HG03097 (cell line): Measurements from ENCODE around the gene MYO19.
A peak's percentile ranks its signal among the peaks of the same experiment; 100 is the strongest.
"Not testable (repeated sequence)": the region's sequence is repeated elsewhere in the genome, so short reads cannot be mapped to it uniquely, and the experiment has no call there.

Source experiments
- ATAC-seq: cut with Tn5 transposase; IDR thresholded peaks from one replicate; pipeline ENCODE4 v1.9.1; 2021; ENCODE audit not compliant: unreplicated experiment, low FRiP score

Gene MYO19

DNA sequence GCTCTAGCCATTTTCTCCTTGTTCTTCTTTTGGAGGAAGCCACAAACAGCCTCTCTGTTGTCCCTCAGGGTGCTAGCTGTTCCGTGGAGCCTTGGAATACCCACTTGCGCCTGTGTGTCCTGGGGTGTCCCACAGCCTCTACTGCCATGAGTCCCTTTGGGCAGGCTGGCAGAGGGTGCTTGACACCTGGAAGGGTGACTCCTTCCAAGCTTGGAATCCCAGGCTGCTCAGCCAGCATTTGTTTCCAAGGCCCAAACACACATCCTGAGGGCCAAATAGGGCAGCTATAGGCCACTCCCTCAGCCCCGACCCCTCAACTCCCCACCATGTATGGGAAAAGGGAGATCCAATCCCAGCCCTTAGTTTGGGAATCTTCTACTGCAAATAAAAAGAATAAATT, 33.3 kb downstream of the MYO19 start:
- ATAC-seq = no peak

DNA sequence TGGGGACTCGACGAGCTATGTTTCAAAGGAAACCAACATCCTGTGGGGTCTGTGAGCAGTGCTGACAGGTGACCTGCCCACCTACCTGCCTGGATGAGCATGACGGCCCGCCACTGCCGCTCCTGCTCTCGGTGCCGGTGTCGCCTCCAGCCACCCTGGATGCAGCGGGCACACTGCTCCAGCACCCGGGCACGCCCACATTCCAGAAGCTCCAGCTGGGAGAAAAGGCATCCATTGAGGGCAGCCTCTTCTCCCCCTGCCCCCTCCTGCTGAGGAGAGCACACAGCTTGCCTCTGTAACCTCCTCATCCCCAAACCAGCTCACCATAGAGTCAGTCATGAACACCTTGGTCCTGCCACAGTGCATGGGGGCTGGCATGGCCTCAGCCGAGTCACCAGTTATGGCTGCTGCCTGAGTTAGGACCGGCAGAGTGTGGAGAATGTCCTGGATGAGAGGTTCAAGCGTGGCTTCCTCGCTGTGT, 33.9 kb downstream of the MYO19 start:
- no peak for ATAC-seq

DNA sequence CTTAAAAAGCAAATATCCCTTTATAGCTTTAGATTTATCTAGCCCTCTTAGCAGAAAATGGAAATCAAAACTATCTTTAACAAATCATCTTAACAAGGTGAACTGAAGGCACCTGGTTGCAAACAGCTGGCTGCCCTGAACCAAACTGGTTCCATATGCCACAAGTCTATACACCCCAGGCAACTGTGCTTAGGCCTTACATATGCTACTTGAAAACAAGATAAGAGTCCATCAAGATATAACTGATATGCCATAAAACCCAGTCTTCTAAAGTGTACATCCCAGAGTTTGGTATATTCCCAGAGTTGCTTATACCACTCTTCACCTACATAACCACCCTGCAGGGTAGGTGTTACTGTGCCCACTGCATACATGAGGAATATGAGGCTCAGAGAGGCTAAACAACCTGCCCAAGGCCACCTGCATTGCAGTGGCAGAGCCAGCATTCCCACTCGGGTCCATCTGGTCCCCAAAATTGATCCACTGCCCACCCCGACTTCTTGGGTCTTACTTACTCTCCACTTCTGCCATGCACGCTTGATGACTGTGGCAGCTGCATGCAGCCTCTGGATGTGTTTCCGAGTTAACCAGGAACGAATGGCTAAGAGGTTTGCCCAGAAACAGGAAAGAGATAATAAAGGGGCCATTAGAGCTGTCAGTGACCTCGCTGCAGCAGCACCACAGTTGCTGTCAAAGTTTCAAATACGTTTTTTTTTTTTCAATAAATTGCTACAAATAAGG, 35.9 kb downstream of the MYO19 start:
- ATAC-seq = no peak

DNA sequence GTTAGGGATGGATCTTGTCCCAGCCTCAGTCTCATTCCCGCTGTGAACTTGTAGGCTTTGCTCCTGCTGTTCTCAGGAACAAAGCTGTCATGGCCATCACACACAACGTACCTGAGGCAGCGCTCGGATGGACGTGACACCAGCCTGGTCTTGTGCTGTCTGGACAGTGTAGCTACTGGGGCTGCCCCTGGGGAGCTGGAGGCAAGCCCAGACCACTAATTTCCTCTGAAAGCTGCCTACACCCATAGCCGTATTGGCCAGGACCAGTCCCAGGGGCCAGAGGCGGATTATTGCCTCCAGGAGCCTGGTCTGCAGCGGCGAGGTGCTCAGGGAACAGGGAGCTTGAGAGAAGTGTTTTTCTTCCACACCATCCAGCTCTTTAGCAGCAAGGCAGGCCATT, 36.5 kb downstream of the MYO19 start:
- ATAC-seq = no peak

DNA sequence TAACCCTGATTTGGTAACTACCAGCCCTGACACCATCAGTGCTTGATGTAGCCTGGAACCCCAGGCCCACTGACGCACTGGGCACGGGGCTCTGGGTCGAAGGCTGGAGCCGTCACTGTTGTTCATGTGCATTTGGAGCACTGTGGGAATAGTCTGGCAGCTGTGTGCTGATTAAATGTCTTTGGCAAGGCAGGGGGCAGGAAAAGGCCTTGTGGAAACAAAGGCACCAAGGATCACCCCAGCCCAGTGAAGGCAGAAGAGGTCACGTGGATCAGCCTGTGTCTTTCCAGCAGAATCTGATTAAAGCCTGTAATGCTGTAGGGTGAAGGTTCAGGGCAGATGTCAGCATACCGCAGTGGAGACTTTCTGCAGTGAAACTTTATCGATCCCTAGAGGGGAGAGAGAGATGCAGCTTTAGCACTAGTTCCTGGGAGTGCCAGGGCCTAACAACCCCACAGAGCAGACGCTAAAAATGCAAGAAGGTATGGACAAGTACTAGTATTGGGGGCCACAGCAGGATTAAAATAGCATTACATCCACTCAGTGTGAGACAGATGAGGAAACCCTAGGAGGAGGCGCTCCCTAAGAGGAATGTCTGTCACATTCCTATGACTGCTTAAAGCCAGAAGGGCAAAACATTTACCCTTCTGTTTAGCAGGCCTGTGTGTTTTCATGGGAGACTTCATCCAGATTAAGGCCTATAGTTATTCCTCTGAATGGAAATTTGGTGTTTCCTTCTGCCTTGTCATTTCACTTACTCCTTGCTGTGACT, 38.5 kb downstream of the MYO19 start:
- no peak for ATAC-seq

DNA sequence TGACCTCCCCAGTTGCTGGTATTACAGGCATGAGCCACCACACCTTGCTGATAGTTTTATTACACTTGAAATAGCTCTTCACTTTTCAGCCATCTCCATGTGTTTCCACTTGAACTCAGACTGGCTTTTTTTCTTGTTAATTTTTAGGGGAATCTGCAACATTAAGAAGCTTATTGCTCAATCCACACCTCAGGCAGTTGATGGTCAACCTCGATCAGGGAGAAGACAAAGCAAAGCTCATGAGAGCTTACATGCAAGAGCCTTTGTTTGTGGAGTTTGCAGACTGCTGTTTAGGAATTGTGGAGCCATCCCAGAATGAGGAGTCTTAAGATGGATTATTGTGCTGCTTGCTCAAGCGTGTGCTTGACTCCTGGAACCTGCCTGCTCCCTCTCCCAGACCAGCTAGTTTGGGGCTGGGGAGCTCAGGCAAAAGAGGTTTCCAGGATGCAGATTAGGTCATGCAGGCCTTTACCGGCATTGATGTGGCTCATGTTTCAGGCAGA, 39.5 kb downstream of the MYO19 start:
- no peak for ATAC-seq

DNA sequence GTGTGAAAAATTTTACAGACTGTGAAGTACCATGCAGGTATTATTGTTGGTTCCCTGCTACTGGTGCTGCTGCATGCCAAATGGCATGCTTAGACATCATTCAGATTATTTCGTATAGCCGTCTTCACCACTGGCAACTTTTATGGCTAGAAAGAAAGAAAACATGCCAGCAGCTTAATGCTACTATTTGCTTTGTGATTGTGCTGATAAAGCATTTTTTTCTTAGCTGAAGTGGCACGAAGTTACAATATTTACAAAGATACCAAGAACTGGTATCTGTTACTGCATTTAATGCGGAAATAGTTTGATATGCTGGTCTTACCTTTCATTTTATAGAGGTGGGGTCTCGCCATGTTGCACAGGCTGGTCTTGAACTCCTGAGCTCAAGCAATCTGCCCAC, 40.0 kb downstream of the MYO19 start:
- no peak for ATAC-seq

DNA sequence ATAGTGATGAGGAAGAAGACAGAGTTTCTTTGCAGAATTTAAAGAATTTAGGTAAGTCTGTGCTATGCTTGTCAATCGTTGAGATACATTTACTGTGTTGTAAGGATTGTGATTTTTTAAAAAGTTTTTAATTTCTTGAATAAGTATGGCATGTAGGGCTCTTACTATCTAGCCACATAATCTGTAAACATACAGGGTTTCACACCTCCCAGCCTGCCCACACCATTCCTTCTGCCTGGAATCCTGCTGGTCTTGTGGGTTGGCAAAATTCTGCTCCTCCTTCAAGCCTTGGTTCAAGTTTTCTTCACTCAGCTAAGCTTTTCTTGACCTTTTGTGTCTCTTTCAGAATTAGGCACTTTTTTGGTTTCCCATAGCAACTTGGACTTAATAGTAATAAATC, 40.7 kb downstream of the MYO19 start:
- ATAC-seq = no peak

DNA sequence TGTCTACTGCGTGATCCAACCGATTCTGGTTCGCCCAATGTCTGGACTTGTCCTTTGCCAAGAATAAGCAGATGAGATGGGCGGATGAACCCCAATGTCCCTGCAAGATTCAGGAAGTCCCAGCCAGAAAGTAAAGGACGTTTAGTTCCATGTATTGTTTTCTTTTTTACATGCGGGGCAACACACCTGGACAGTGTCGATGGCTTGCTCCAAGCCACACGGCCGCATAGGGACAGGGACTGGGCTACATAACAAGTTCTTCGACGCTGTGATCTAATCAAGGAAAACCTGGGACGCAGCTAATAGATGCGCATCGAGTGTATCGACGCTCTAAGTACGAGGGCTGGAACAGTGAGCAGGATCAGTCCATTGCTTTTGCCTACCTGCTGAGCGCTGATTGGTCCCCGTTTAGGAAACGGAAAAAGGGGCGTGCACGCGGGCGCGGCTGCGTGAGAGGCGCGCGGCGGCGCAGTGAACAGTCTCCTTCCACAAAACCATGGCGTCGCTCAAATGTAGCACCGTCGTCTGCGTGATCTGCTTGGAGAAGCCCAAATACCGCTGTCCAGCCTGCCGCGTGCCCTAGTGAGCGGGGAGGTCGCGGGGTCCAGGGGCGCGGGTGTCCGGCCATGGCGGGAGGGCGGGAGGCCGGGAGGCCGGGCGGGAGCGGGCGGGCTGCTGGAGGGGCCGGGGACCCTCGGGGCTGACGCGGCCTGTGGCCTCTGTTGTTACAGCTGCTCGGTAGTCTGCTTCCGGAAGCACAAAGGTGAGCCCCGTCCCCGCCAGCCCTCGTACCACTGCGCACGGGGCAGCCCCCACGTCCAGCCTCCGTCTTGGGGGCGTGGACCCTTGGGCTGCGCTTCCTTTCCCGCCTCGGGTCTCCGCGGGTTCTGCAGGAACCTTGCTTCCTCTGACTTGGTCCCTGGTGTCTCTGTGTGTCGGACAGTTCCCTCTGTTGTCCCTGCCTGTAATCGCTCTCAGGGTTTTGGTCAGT, 48.2 kb downstream of the MYO19 start, which contains the start of gene ZNHIT3:
Gene ZNHIT3, plus strand, starts transcription at position 478 of the 991 bp plus-strand sequence. Its CDS starts 19 bp downstream, at position 497.
- ATAC-seq = peak; percentile 72

DNA sequence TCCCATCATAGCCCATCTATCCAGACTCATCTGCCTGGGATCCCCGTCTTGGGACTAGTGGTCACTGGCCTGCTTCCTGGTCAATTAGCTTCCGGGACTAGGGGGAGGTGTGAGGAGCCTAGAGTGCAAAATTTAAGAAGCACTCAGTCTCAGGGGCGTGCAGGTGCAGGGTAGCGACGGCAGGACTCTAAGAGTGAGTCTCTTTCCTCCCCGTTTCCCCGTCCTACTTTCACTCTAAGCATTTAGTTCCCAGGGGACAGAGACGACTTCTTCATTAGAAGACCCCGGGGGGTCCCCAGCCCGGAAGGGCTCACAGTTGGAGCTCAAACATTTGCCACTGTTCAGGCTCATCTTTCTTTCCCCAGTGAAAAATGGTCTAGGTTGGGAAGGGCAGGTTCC, 48.9 kb downstream of the MYO19 start:
- no peak for ATAC-seq

DNA sequence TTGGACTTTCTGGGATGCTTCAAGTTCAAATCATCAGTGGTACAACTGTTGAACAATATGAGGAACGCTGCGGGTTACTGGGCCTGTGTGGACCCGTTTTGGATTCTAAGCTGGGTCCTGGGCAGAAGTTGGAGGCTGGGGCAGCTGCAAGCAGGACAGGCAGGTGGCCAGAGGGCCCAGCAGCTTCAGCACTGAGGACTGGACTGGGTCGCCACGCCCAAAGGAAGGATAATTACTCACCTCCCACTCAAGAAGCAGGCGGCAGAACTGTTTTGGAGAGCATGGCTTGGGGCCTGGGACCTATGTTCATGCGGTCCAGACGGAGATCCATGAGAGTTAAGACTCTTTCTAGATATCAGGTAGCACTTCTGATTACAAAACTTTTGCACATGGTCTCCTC, 49.6 kb downstream of the MYO19 start:
- no peak for ATAC-seq

DNA sequence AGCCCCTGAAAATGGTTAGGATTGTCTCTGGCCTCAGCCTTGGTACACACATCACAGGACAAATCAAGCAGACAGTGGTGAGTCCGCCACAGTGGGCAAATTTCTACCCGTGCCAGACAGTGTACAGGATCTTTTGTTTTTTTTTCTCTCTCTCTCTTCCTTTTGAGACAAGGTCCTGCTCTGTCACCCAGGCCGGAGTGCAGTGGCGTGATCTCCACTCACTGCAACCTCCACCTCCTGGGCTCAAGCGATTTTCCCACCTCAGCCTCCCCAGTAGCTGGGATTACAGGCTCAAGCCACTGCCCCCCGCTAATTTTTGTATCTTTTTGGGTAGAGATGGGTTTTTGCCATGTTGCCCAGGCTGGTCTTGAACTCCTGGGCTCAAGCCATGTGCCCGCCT, 50.6 kb downstream of the MYO19 start:
- not testable (repeated sequence) for ATAC-seq

DNA sequence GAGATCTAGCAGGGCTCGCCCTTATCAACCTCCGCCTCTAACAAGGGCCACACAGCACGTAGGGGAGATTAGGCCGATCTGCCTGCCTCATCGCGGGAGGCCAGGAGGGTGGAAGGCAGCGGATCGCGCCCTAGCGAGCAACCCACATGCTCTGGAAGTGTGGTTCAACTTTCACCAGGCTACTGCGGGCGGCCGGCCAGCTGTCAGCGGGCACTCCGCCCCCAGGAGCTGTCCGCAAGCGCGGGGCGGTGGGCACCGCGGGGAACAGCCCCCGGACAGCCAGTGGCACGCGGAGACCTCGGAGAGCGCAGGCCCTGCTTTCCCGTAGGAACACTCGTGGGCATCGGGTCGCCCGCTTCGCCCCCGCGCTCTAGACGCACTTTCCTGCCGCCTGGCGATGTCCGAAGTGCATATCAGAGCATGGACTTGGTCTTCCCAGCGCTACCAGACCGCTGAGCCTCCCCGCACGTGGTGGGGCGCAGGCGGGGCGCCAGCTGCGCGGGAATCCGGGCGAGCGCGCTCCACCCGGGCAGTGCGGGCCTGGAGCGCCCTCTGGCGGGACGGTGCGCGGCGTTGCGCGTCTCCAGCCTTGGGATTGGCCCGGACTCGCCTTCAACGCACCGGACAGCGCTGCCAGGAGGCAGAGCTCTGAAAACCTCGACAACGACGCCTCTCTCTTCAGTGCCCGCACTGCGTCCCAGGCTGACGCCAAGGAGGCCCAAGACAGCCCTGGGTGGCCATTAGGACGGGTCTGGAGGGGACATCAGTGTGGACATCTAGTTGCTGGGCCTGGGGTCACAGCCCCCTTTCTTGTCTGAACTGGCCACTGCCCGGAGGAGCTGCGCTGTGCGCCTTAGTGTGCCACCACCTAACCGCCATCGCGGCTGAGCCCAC, 51.8 kb downstream of the MYO19 start:
- ATAC-seq = peak; percentile 49

DNA sequence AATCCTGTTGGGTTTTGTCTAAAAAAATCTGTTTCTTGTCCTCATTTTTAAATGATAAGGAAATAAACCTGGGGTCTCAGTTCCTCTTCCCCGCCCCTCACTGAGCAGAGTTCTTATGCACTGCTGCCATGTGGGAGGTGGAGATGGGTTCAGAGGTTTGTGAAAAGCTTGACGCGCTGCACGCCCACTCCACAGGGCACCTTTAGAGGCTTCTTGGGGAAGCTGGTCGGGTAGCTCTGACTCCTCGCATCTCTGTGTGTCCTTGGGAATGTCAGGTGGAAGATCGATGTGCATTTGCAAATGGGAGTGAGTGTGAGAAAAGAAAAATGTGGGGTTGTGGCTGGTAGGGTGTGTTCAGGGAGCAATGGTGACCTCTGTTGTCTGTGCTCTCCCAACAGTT, 52.8 kb downstream of the MYO19 start:
- no peak for ATAC-seq

DNA sequence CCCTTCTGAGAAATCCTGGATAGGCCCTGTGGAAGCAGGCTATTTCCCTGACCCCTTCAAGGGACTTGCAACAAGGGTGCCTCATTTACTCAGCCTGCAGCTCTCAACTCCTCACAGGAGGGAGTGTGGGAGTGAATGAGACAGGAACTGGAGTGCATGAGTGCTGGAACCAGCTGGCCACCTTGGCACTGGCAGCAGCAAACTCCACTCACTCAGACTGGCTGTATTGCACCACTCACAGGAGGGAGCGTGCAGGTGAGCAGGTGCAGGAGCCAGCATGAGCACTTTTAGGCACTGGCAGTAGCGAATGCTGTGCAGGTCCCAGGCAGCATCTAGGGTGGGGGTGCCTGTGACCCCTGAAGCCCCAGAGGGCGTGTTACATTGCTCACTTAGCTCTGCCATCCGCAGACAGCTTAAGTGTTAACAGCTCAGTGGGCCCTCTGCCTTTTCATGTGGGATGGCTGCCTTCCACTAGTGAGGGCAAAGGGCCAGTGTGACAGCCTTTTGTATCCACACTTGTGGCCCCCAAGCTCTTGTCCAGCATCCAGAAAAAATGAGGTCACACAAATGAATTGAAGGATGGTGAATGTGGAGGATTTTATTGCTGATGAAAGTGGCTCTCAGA, 59.2 kb downstream of the MYO19 start:
- ATAC-seq = no peak

DNA sequence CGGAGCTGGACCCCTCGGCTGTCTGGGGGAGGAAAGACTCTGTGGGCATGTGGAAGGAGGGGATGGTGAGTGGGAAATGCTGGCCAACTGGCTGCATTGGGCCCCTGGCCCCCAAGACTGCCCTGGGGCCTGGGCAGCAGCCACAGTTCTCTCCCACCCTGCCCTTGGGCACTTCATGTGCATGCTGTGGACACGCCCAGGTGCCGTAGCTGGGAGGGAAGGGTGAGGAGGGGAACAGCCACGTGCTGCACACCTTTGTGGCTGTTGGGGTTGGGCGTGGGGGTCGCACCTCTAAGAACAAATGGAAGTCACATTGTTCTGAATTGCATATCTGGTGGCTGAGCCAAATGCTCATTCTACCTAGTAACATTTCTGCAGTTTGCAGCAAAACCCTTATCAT, 60.1 kb downstream of the MYO19 start:
- no peak for ATAC-seq

DNA sequence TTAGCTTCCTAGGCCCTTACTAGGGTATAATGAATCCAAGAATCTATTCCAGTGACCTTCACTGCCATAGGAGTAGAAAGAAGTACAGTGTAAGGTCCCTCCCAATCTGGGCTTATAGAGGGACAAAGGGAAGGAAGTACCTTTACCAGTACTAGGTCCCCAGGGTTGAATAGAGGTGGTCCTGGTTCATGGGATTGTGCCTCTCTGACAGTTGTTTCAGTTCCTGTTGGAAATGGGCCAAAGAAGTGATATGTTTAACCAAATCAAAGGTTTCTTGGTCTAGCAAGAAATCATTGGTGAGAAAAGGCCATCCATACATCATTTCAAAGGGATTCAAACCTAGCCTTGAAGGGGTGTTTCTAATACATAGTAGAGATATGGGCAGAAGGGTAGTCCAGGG, 64.2 kb downstream of the MYO19 start:
- ATAC-seq = no peak

DNA sequence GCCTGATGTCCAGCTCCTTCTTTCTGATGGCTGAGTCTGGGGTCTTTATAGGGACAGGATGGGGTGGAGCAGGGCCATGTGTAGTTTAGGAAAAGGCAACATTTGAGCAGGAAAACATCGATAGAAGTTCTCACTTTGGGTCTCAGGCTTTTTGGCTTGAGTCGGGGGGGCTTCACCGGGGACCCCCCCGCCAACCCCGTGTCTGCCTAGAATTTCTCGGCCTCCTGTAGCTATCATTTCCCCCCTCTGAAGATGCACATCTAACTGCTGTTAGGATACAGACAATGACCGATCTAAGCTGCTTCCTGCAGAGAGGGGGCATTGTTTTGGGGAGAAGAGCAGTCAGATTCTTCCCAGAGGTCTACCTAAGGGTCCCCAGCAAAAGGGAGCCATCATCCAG, 64.9 kb downstream of the MYO19 start:
- no peak for ATAC-seq
